Right lobe of liver (tissue), 6 donors: ENCODE measurements around the gene MLX. TPM values are rescaled to one million over a fixed set of nuclear protein-coding genes. Genes with fewer than 3 reads are reported as not detected.
A peak's percentile ranks its signal among the peaks of the same experiment; 100 is the strongest.

Experiments used
- ATAC-seq, 4 donors: fragments of 200-7000 bp; cut with Tn5 transposase; one replicate each; pipeline ENCODE4 v1.9.1; 2020; ENCODE audit warnings: mild to moderate bottlenecking in 4 of 4, moderate library complexity in 4 of 4
- DNase-seq, 3 donors: peaks; one replicate each; pipeline ENCODE4 v3.0.0-alpha.2; 2020
- H3K27ac ChIP-seq, 3 donors: fragments of 200-600 bp; one replicate each; pipeline ENCODE4 v1.8.0; 2022
- H3K27me3 ChIP-seq, 2 donors: fragments of 200-600 bp; one replicate each; pipeline ENCODE4 v1.8.0; 2022
- H3K36me3 ChIP-seq, 4 donors: fragments of 200-600 bp; sonication (generic) in 1 of 4; one replicate each; pipeline versions ENCODE4 v1.5.1 to v1.8.0; 2017 to 2022; ENCODE audit warnings: control low read depth in 1 of 4
- H3K4me1 ChIP-seq, 4 donors: fragments of 200-600 bp; sonication (generic) in 1 of 4; one replicate each; pipeline versions ENCODE4 v1.5.1 to v1.8.0; 2017 to 2022; ENCODE audit warnings: control low read depth in 1 of 4
- H3K4me3 ChIP-seq, 3 donors: fragments of 200-600 bp; one replicate each; pipeline ENCODE4 v1.8.0; 2022
- H3K9me3 ChIP-seq, 4 donors: fragments of 200-600 bp; sonication (generic) in 1 of 4; one replicate each; pipeline versions ENCODE4 v1.5.1 to v1.8.0; 2017 to 2022; ENCODE audit warnings: control low read depth in 1 of 4
- POLR2A ChIP-seq: fragments of 450-650 bp; IDR thresholded peaks from one replicate; pipeline ENCODE4 v1.6.1; 2017; ENCODE audit warnings: antibody characterized with exemption, mild to moderate bottlenecking
- WGBS: methylation state at CpG from one replicate; pipeline ENCODE4 v1.1.6; 2018; ENCODE audit warnings: low coverage, low lambda C conversion rate; ENCODE audit not compliant: insufficient coverage; ENCODE audit errors: missing lambda C conversion rate; 5-methylcytosine and 5-hydroxymethylcytosine counted together
- intact Hi-C, 2 donors: fragments of 100-400 bp; cut with DNase I; formaldehyde crosslinking; loops; one replicate each; pipeline versions ENCODE4 v1.11.2 to v1.14.1; 2022
- total RNA-seq, 6 experiments: library from RNA; depleted of rRNA in 2 of 6; stranded (reverse); fragments of >200 nt in 2 of 6; fragmentation: NEBNext Ultra II Directional in 3 of 6; extraction: Animal tissue kit (Norgen Biotek cat#: 25700) in 3 of 6; gene quantifications; one replicate each; pipeline versions ENCODE4 v1.1.0 to v1.2.4, GENCODE V29; 2016 to 2023
- TF ChIP-seq, protein P1 (sequence below), 4 donors: fragments of 200-600 bp in 3 of 4; fragments of 450-650 bp in 1 of 4; IDR thresholded peaks; one replicate each; pipeline versions ENCODE4 v1.5.1 to v1.8.0; 2016 to 2022; ENCODE audit warnings: antibody characterized with exemption in 4 of 4, mild to moderate bottlenecking in 2 of 4
- donor health status: DM: no; HTN: yes; CAD: no.
- donor health status: DM: no; HTN: no; CAD: no.
- donor health status: DM: no; HTN: no; CAD: no.
- donor health status: DM: no; HTN: yes; CAD: no.
- donor health status: DM: no; HTN: yes; CAD: no.

The MLX gene
- total RNA-seq, 6 experiments from 2014 or later = 34.5 to 46.2 (median 35.2) TPM

DNA sequence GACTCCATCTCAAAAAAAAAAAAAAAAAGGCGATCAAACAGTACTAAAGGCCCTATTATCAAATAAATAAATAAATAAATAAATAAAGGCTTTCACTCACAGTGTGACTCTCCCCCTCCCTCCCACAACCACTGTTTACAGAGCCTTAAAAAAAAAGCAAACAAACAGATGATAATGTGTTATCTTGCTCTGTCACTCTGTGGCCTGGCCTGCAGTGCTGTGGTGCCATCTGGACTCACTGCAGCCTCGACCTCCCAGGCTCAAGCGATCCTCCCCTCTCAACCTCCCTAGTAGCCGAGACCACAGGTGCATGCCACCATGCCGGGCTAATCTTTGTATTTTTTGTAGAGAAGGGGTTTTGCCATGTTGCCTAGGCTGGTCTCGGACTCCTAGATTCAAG, 39.0 kb upstream of the MLX start:
- DNase-seq = peak in 1 of 3 donors; percentile 58
- peaks cover 0 to 58% (median 22%) of the 10 kb centered on the region in 4 donors for H3K4me1 ChIP-seq

DNA sequence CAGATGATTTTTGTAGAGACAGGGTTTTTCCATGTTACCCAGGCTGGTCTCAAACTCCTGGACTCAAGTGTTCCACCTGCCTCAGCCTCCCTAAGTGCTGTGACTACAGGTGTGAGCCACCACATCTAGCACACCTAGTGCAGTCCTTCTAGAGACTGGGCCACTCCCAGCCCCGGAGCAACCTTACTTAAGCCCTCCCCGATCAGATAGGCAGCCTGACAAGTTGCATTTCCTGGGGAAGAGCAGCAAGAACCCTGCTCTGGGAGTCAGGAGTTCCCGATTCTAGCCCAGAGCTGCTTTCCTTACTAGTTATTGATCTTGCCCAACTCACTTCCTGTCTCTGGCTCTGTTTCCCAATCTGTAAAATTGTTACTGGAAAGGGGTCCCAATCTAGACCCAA, 37.8 kb upstream of the MLX start:
- ATAC-seq = no peak
- Histone ChIP-seq H3K4me1 (peaks cover 0 to 61% (median 24%) of the 10 kb centered on the region in 4 donors), H3K9me3 (no peaks in the 10 kb centered on the region), H3K36me3 (no peaks in the 10 kb centered on the region), H3K27ac (peak overlapping the region in 1 of 3 donors; percentile 89), H3K4me3 (no peak overlapping the region), H3K27me3 (no peaks in the 10 kb centered on the region)
- 24% methylated on average over 3 of the region's 3 CpGs for WGBS
- intact Hi-C loops = no loop called here
- no peak for TF ChIP-seq POLR2A
- TF ChIP-seq, protein P1, sequence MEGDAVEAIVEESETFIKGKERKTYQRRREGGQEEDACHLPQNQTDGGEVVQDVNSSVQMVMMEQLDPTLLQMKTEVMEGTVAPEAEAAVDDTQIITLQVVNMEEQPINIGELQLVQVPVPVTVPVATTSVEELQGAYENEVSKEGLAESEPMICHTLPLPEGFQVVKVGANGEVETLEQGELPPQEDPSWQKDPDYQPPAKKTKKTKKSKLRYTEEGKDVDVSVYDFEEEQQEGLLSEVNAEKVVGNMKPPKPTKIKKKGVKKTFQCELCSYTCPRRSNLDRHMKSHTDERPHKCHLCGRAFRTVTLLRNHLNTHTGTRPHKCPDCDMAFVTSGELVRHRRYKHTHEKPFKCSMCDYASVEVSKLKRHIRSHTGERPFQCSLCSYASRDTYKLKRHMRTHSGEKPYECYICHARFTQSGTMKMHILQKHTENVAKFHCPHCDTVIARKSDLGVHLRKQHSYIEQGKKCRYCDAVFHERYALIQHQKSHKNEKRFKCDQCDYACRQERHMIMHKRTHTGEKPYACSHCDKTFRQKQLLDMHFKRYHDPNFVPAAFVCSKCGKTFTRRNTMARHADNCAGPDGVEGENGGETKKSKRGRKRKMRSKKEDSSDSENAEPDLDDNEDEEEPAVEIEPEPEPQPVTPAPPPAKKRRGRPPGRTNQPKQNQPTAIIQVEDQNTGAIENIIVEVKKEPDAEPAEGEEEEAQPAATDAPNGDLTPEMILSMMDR (IDR thresholded peaks at IDR 0.05) = no peak
- peak in 2 of 3 donors; percentile 19 to 47 for DNase-seq

More for the DNA sequence above, 39.0 kb upstream of the MLX start:
- no peaks in the 10 kb centered on the region for H3K36me3 ChIP-seq
- intact Hi-C loops = no loop called here
- no peaks in the 10 kb centered on the region for H3K27me3 ChIP-seq
- WGBS = 49% methylated on average over 4 of the region's 6 CpGs
- H3K9me3 ChIP-seq = no peaks in the 10 kb centered on the region
- TF ChIP-seq, protein P1 (IDR thresholded peaks at IDR 0.05) = no peak
- ATAC-seq = peak; percentile 50 to 66 (median 58)
- no peak overlapping the region for H3K4me3 ChIP-seq
- peak overlapping the region in 2 of 3 donors; percentile 35 to 47 for H3K27ac ChIP-seq

DNA sequence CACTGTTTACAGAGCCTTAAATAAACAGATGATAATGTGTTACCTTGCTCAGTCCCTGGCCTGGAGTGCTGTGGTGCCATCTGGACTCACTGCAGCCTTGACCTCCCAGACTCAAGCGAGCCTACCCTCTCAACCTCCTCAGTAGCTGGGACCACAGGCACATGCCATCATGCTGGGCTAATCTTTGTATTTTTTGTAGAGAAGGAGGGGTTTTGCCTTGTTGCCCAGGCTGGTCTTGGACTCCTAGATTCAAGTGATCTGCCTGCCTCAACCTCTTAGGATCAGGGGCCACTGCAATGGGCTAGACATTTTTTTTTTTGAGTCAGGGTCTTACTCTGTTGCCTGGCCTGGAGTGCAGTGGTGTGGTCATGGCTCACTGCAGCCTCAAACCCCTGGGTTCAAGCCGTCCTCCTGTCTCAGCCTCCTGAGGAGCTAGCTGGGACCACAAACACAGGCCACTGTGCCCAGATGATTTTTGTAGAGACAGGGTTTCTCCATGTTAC, 35.9 kb upstream of the MLX start:
- H3K4me3 ChIP-seq = no peak overlapping the region
- no peak for TF ChIP-seq POLR2A
- TF ChIP-seq, protein P1 (IDR thresholded peaks at IDR 0.05) = no peak
- no peaks in the 10 kb centered on the region for H3K27me3 ChIP-seq
- intact Hi-C loops = no loop called here
- WGBS = 75% methylated on average over 2 of the region's 2 CpGs
- H3K36me3 ChIP-seq = no peaks in the 10 kb centered on the region
- H3K9me3 ChIP-seq = no peaks in the 10 kb centered on the region
- DNase-seq (peak; percentile 70 to 86 (median 82)), ATAC-seq (peak; percentile 50 to 71 (median 65))
- H3K4me1 ChIP-seq = peaks cover 0 to 68% (median 26%) of the 10 kb centered on the region in 4 donors
- H3K27ac ChIP-seq = peak overlapping the region; percentile 83 to 89 (median 85)

DNA sequence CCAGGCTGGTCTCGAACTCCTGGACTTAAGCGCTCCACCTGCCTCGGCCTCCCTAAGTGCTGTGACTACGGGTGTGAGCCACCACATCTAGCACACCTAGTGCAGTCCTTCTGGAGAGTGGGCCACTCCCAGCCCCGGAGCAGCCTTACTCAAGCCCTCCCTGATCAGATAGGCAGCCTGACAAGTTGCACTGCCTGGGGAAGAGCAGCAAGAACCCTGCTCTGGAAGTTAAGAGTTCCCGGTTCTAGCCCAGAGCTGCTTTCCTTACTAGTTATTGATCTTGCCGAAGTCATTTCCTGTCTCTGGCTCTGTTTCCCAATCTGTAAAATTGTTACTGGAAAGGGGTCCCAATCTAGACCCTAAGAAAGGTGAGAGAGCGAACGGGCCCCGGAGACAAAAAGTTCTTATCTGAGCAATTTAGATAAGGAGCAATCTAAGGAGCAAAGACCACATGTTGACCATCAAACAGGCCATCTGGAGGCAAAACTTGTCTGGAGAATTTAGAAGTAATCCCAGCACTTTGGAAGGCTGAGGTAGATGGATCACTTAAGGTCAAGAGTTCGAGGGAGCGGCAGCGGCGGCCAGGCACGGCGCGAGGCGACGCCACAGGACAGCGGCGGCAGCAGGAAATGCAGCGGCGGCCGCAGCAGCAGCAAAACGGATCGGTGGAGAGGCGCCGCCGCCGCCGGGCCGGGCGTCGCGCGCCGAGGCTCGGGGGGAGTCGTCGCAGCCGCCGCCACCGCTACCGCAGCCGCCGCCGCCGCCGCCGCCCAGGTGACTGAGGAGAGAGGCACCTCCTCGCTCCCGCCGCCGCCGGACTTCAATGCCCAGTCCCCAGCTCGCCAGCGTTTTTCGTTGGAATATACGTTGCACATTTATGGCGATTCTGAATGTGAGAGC, 35.2 kb upstream of the MLX start:
- ATAC-seq = peak; percentile 13 to 34 (median 32)
- Histone ChIP-seq H3K27me3 (no peaks in the 10 kb centered on the region), H3K27ac (peak overlapping the region; percentile 83 to 89 (median 85)), H3K9me3 (no peaks in the 10 kb centered on the region), H3K4me1 (peaks cover 0 to 61% (median 26%) of the 10 kb centered on the region in 4 donors), H3K36me3 (no peaks in the 10 kb centered on the region), H3K4me3 (peak overlapping the region; percentile 40 to 58 (median 53))
- peak; percentile 75 to 82 (median 81) for DNase-seq
- intact Hi-C loops = no loop called here
- 22% methylated on average over 12 of the region's 60 CpGs for WGBS
- TF ChIP-seq, protein P1 (IDR thresholded peaks at IDR 0.05) = peak; percentile 35 to 53 (median 46)
- TF ChIP-seq POLR2A = peak; percentile 68
